Dendritic cell treated with granulocyte-macrophage colony-stimulating factor and Interleukin-4, amounts not matched to agents 40 ng/mL and 50 ng/mL, for 4 days (primary cell): ENCODE data around the gene KRT38.

Experiments
- H3K27ac Mint-ChIP-seq: one replicate; pipeline ENCODE4 v1.8.0; 2022; ENCODE audit warnings: mild to moderate bottlenecking, mixed read lengths
- H3K27me3 Mint-ChIP-seq: one replicate; pipeline ENCODE4 v1.8.0; 2022; ENCODE audit warnings: mild to moderate bottlenecking, mixed read lengths
- H3K36me3 Mint-ChIP-seq: one replicate; pipeline ENCODE4 v1.8.0; 2022; ENCODE audit warnings: low read depth, mixed read lengths
- H3K4me1 Mint-ChIP-seq: one replicate; pipeline ENCODE4 v1.8.0; 2022; ENCODE audit warnings: low read depth, mixed read lengths
- H3K4me3 Mint-ChIP-seq: one replicate; pipeline ENCODE4 v1.8.0; 2022; ENCODE audit warnings: mild to moderate bottlenecking, moderate library complexity, mixed read lengths
- H3K9me3 Mint-ChIP-seq: one replicate; pipeline ENCODE4 v1.8.0; 2022; ENCODE audit warnings: mixed read lengths
- intact Hi-C: fragments of 100-400 bp; cut with micrococcal nuclease; formaldehyde crosslinking; loops from one replicate; pipeline ENCODE4 v1.15.0; 2022

The KRT38 gene

DNA sequence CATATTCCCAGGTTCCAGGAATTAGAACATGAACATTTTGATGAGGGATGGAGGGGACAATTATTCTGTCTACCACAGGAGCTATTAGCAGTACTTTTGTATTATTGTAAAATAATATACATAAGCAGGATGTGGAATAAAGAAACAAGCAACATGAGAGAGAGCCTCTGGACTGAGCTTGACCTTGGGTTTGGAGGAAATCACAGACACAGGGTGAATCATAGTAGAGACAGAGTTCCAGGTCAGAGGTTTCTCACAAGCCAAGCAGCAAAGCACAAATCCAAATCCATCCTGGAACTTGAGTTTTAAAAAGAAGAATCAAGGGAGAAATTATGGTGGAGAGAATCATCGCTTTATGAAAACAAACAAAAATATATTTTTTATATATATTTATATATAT is 48.5 kb downstream of the KRT38 start:
- intact Hi-C loops: no loop called here
- Mint-ChIP-seq H3K27me3 (peaks cover 18% of the 10 kb centered on the region), H3K36me3 (no peaks in the 10 kb centered on the region)

GRCh38 chr17:41391535-41391934 is 49.2 kb downstream of the KRT38 start:
- Mint-ChIP-seq H3K27ac (no peak overlapping the region), H3K27me3 (peaks cover 22% of the 10 kb centered on the region), H3K9me3 (peaks cover 12% of the 10 kb centered on the region), H3K36me3 (no peaks in the 10 kb centered on the region), H3K4me1 (no peaks in the 10 kb centered on the region), H3K4me3 (no peak overlapping the region)
- intact Hi-C loops: no loop called here

More for the DNA sequence above, 48.5 kb downstream of the KRT38 start:
- H3K27ac Mint-ChIP-seq: no peak overlapping the region
- no peak overlapping the region for H3K4me3 Mint-ChIP-seq
- H3K9me3 Mint-ChIP-seq: peaks cover 4% of the 10 kb centered on the region
- no peaks in the 10 kb centered on the region for H3K4me1 Mint-ChIP-seq

DNA sequence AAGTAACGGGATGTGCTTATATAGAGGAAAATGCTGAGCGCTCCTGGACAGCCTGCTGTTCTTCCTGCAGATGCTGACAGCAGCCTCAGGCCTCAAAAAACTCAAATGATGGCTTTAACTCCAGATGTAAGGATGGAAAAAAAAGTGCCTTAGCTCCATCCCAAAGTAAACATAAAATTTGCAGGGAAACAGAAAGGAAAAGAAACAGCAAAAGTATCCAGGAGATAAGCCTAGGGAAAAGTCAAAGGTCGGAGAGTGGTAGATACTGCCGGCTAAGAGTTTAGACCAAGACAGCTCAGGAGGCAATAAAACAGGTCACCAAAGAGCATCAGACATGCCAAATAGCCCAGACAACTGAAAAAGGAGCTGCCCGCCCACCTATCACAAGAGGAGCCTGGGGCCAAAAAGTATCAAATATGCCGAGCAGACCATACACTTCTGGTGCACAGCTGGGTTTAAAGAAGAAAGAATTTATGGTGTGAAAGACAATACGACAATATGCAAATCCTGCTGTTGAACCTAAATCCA is 50.3 kb downstream of the KRT38 start:
- H3K27ac Mint-ChIP-seq: no peak overlapping the region
- peaks cover 22% of the 10 kb centered on the region for H3K27me3 Mint-ChIP-seq
- H3K36me3 Mint-ChIP-seq: no peaks in the 10 kb centered on the region
- H3K9me3 Mint-ChIP-seq: peaks cover 16% of the 10 kb centered on the region
- intact Hi-C loops: no loop called here
- no peaks in the 10 kb centered on the region for H3K4me1 Mint-ChIP-seq
- H3K4me3 Mint-ChIP-seq: no peak overlapping the region

DNA sequence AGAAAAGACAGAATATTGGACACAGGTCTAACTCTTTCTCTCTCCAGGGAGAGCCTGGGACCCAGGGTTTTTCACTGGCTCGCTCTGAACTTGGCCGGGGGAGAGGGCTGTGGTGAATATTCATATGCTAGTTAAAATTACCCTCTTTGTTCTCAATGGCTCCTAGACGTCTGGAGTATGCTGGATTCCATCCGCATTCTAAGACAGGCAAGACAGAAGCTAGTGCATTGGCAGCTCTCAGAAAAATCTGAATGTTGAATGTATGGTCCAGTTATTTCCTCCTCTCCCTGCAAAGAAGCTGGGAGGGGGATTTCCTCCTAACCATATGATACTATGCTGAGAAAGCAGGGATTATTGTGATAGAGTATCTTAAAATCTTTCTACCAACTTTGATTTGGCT is 53.1 kb downstream of the KRT38 start:
- Mint-ChIP-seq H3K9me3 (peaks cover 16% of the 10 kb centered on the region), H3K4me1 (no peaks in the 10 kb centered on the region), H3K27me3 (peaks cover 19% of the 10 kb centered on the region), H3K4me3 (no peak overlapping the region), H3K36me3 (no peaks in the 10 kb centered on the region), H3K27ac (no peak overlapping the region)
- intact Hi-C loops: no loop called here

GRCh38 chr17:41386227-41386626 is 54.6 kb downstream of the KRT38 start:
- H3K36me3 Mint-ChIP-seq: no peaks in the 10 kb centered on the region
- peaks cover 22% of the 10 kb centered on the region for H3K27me3 Mint-ChIP-seq
- peaks cover 16% of the 10 kb centered on the region for H3K9me3 Mint-ChIP-seq
- no peak overlapping the region for H3K4me3 Mint-ChIP-seq
- H3K4me1 Mint-ChIP-seq: no peaks in the 10 kb centered on the region
- H3K27ac Mint-ChIP-seq: no peak overlapping the region
- intact Hi-C loops: no loop called here
